ENCODE results near the gene ELOB.

Gene ELOB

DNA sequence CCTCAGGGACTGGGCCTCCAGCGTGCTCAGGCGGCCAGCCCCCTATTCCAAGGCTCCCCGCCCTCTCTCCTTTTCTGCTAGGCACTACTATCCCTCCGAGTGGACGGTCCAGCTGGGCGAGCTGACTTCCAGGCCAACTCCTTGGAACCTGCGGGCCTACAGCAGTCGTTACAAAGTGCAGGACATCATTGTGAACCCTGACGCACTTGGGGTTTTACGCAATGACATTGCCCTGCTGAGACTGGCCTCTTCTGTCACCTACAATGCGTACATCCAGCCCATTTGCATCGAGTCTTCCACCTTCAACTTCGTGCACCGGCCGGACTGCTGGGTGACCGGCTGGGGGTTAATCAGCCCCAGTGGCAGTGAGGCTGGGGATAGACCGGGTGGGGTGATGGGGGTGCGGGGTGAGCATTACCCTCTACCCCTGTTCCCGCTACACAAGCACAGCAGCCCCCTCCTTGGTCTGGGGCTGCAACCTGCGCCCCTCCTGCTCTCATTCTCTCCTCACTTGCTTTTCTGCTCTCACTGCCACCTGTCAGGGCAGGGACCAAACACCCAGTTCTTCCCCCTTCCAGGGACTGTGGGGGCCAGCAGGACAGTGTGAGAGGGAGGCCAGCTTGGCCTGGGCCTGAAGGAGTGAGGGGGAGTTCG lies 22.3 kb upstream of the ELOB start:
- Histone ChIP-seq H3K4ac (ENCODE audit: low read depth, low read length) (no peak overlapping the region), H3K36me3 (ENCODE audit: control insufficient read depth in 1 of 2, insufficient read depth in 2 of 2, low read length in 2 of 2) (no peaks in the 10 kb centered on the region), H3K27ac (ENCODE audit: low read depth, low read length) (no peak overlapping the region), H3K4me3 (ENCODE audit: low read depth, low read length) (no peak overlapping the region), H3K4me2 (ENCODE audit: low read length) (no peak overlapping the region), H2AFZ (ENCODE audit: insufficient read depth, low read length, poor library complexity) (no peak overlapping the region), H3K79me2 (ENCODE audit: control insufficient read depth, insufficient read depth, low read length, poor library complexity) (no peaks in the 10 kb centered on the region), H3K79me1 (ENCODE audit: low read length) (no peaks in the 10 kb centered on the region), H4K12ac (ENCODE audit: low read depth, low read length) (no peak overlapping the region), H2AK5ac (ENCODE audit: low read length) (no peak overlapping the region), H3K9me3 (ENCODE audit: insufficient read depth, low read depth, low read length) (peaks cover 5% of the 10 kb centered on the region), H2BK120ac (ENCODE audit: insufficient read depth, low read length, poor library complexity) (no peak overlapping the region), H3K9ac (ENCODE audit: low read length) (no peak overlapping the region), H3K18ac (ENCODE audit: low read length) (no peak overlapping the region), H2BK12ac (ENCODE audit: low read length) (no peak overlapping the region), H4K91ac (ENCODE audit: low read depth, low read length) (no peak overlapping the region), H4K8ac (ENCODE audit: low read depth, low read length) (no peak overlapping the region), H3K23ac (ENCODE audit: low read length) (no peak overlapping the region), H3K14ac (ENCODE audit: low read length) (no peak overlapping the region), H3K4me1 (ENCODE audit: control insufficient read depth in 1 of 2, insufficient read depth in 2 of 2, low read length in 2 of 2) (peaks cover 0 to 1% of the 10 kb centered on the region in 2 experiments), H3K27me3 (ENCODE audit: insufficient read depth, low read length) (no peaks in the 10 kb centered on the region), H2BK5ac (ENCODE audit: low read depth, low read length, poor library complexity) (no peak overlapping the region)
- DNase-seq: peak; percentile 62 to 79
- WGBS (ENCODE audit: extremely low coverage, insufficient coverage, insufficient read length): no CpG with 5 or more reads among the region's 21 CpGs

GRCh38 chr16:2798723-2799204 lies 21.7 kb upstream of the ELOB start:
- Histone ChIP-seq H3K4me3 (ENCODE audit: low read depth, low read length) (no peak overlapping the region), H3K18ac (ENCODE audit: low read length) (no peak overlapping the region), H4K91ac (ENCODE audit: low read depth, low read length) (no peak overlapping the region), H3K4me2 (ENCODE audit: low read length) (no peak overlapping the region), H4K12ac (ENCODE audit: low read depth, low read length) (no peak overlapping the region), H3K79me2 (ENCODE audit: control insufficient read depth, insufficient read depth, low read length, poor library complexity) (no peaks in the 10 kb centered on the region), H3K14ac (ENCODE audit: low read length) (no peak overlapping the region), H3K9me3 (ENCODE audit: insufficient read depth, low read depth, low read length) (no peaks in the 10 kb centered on the region), H2AFZ (ENCODE audit: insufficient read depth, low read length, poor library complexity) (no peak overlapping the region), H2BK120ac (ENCODE audit: insufficient read depth, low read length, poor library complexity) (no peak overlapping the region), H3K9ac (ENCODE audit: low read length) (no peak overlapping the region), H3K27ac (ENCODE audit: low read depth, low read length) (no peak overlapping the region), H4K8ac (ENCODE audit: low read depth, low read length) (no peak overlapping the region), H3K36me3 (ENCODE audit: control insufficient read depth in 1 of 2, insufficient read depth in 2 of 2, low read length in 2 of 2) (no peaks in the 10 kb centered on the region), H2AK5ac (ENCODE audit: low read length) (no peak overlapping the region), H3K4me1 (ENCODE audit: control insufficient read depth in 1 of 2, insufficient read depth in 2 of 2, low read length in 2 of 2) (peaks cover 0 to 1% of the 10 kb centered on the region in 2 experiments), H3K4ac (ENCODE audit: low read depth, low read length) (no peak overlapping the region), H3K79me1 (ENCODE audit: low read length) (no peaks in the 10 kb centered on the region), H3K27me3 (ENCODE audit: insufficient read depth, low read length) (no peaks in the 10 kb centered on the region), H2BK5ac (ENCODE audit: low read depth, low read length, poor library complexity) (no peak overlapping the region), H3K23ac (ENCODE audit: low read length) (no peak overlapping the region), H2BK12ac (ENCODE audit: low read length) (no peak overlapping the region)
- WGBS (ENCODE audit: extremely low coverage, insufficient coverage, insufficient read length): no CpG with 5 or more reads among the region's 39 CpGs
- no peak for DNase-seq

DNA sequence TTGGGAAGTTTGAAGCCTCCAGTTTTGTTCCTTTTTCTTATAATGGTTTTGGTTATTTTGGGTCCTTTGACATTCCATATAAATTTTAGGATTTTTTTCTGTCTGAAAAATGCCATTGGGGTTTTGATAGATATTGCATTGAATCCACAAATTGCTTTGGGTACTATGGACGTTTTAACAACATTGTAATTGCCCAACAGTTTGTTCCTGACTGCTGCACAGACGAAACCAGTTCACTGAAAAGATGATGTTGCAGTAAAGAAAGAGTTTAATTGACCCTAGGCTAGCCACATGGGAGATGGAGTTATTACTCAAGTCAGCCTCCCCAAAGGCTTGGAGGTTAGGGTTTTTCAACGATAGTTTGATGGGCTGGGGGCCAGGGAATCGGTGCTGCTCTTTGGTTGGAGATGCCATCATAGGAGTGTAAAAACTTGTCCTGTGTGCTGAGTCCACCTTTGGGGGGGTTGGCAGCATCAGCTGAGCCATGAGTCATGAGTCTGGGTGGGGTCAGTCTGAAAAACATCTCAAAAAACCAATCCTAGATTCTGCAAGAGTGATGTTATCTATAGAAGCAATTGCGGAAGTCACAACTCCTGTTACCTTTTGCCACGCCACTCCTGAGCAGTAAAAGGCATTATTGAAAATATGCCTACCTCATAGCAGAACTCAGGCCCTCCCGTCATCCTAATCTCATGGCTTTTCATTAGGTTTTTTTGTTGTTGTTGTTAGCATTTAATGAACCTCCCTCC lies 18.5 kb upstream of the ELOB start:
- Histone ChIP-seq H3K36me3 (ENCODE audit: control insufficient read depth in 1 of 2, insufficient read depth in 2 of 2, low read length in 2 of 2) (no peaks in the 10 kb centered on the region), H4K91ac (ENCODE audit: low read depth, low read length) (no peak overlapping the region), H3K4me3 (ENCODE audit: low read depth, low read length) (no peak overlapping the region), H3K4me2 (ENCODE audit: low read length) (no peak overlapping the region), H2BK5ac (ENCODE audit: low read depth, low read length, poor library complexity) (no peak overlapping the region), H3K9ac (ENCODE audit: low read length) (no peak overlapping the region), H4K8ac (ENCODE audit: low read depth, low read length) (no peak overlapping the region), H2AFZ (ENCODE audit: insufficient read depth, low read length, poor library complexity) (no peak overlapping the region), H3K4me1 (ENCODE audit: control insufficient read depth in 1 of 2, insufficient read depth in 2 of 2, low read length in 2 of 2) (peaks cover 0 to 1% of the 10 kb centered on the region in 2 experiments), H3K27ac (ENCODE audit: low read depth, low read length) (no peak overlapping the region), H2AK5ac (ENCODE audit: low read length) (no peak overlapping the region), H3K79me2 (ENCODE audit: control insufficient read depth, insufficient read depth, low read length, poor library complexity) (no peaks in the 10 kb centered on the region), H3K4ac (ENCODE audit: low read depth, low read length) (no peak overlapping the region), H3K18ac (ENCODE audit: low read length) (no peak overlapping the region), H3K79me1 (ENCODE audit: low read length) (no peaks in the 10 kb centered on the region), H3K27me3 (ENCODE audit: insufficient read depth, low read length) (no peaks in the 10 kb centered on the region), H4K12ac (ENCODE audit: low read depth, low read length) (no peak overlapping the region), H3K14ac (ENCODE audit: low read length) (no peak overlapping the region), H3K23ac (ENCODE audit: low read length) (no peak overlapping the region), H2BK120ac (ENCODE audit: insufficient read depth, low read length, poor library complexity) (no peak overlapping the region), H3K9me3 (ENCODE audit: insufficient read depth, low read depth, low read length) (no peaks in the 10 kb centered on the region), H2BK12ac (ENCODE audit: low read length) (no peak overlapping the region)
- no CpG with 5 or more reads among the region's 7 CpGs for WGBS (ENCODE audit: extremely low coverage, insufficient coverage, insufficient read length)
- peak in 1 of 2 donors; percentile 65 for DNase-seq

DNA sequence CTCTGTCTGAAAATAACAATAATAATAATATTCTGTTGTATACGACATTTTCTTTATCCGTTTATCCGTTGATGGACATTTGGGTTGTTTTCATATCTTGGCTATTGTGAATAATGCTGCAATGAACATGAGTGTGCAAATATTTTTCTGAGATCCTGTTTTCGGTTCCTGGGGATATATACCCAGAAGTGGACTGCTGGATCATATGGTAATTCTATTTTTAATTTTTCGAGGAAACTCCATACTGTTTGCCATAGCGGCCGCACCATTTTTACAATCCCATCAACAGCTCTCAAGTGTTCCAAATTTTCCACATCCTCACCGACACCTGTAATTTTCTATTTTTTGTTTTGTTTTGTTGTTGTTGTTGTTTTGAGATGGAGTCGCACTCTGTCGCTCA lies 15.9 kb upstream of the ELOB start:
- no CpG with 5 or more reads among the region's 10 CpGs for WGBS (ENCODE audit: extremely low coverage, insufficient coverage, insufficient read length)

More for the DNA sequence above, 15.9 kb upstream of the ELOB start:
- Histone ChIP-seq H3K27ac (ENCODE audit: low read depth, low read length) (no peak overlapping the region), H2BK5ac (ENCODE audit: low read depth, low read length, poor library complexity) (no peak overlapping the region), H3K4ac (ENCODE audit: low read depth, low read length) (no peak overlapping the region), H3K9me3 (ENCODE audit: insufficient read depth, low read depth, low read length) (no peaks in the 10 kb centered on the region), H3K79me1 (ENCODE audit: low read length) (no peaks in the 10 kb centered on the region), H2BK120ac (ENCODE audit: insufficient read depth, low read length, poor library complexity) (no peak overlapping the region), H2AFZ (ENCODE audit: insufficient read depth, low read length, poor library complexity) (no peak overlapping the region), H3K36me3 (ENCODE audit: control insufficient read depth in 1 of 2, insufficient read depth in 2 of 2, low read length in 2 of 2) (no peaks in the 10 kb centered on the region), H3K18ac (ENCODE audit: low read length) (no peak overlapping the region), H3K4me2 (ENCODE audit: low read length) (no peak overlapping the region), H3K27me3 (ENCODE audit: insufficient read depth, low read length) (no peaks in the 10 kb centered on the region), H4K91ac (ENCODE audit: low read depth, low read length) (no peak overlapping the region), H3K79me2 (ENCODE audit: control insufficient read depth, insufficient read depth, low read length, poor library complexity) (no peaks in the 10 kb centered on the region), H2BK12ac (ENCODE audit: low read length) (no peak overlapping the region), H3K4me3 (ENCODE audit: low read depth, low read length) (no peak overlapping the region), H4K8ac (ENCODE audit: low read depth, low read length) (no peak overlapping the region), H3K14ac (ENCODE audit: low read length) (no peak overlapping the region), H3K9ac (ENCODE audit: low read length) (no peak overlapping the region), H4K12ac (ENCODE audit: low read depth, low read length) (no peak overlapping the region), H3K4me1 (ENCODE audit: control insufficient read depth in 1 of 2, insufficient read depth in 2 of 2, low read length in 2 of 2) (no peaks in the 10 kb centered on the region), H3K23ac (ENCODE audit: low read length) (no peak overlapping the region), H2AK5ac (ENCODE audit: low read length) (no peak overlapping the region)
- no peak for DNase-seq

All from trophoblast cell (in vitro differentiated cells and primary cell).